WTC11 (cell line): ENCODE results near the gene TMEM154. TPM values are rescaled to one million over a fixed set of nuclear protein-coding genes. Genes with fewer than 3 reads are reported as not detected.

ENCODE experiments used
- ATAC-seq: fragments of 200-7000 bp; cut with Tn5 transposase; 2 replicates; pipeline ENCODE4 v1.10.0; 2021; ENCODE audit warnings: mild to moderate bottlenecking, moderate library complexity
- CTCF ChIA-PET: fragments of 300-600 bp; sonication (Branson Sonifier 250); formaldehyde crosslinking; loops from one replicate; lab custom pipeline; 2021; ENCODE audit warnings: antibody characterized with exemption; lab: Charles Lee
- POLR2A ChIA-PET: fragments of 350-600 bp; sonication (Branson Sonifier 250); formaldehyde crosslinking; loops from one replicate; lab custom pipeline; 2021; ENCODE audit warnings: antibody characterized with exemption; lab: Charles Lee
- DNase-seq: peaks from one replicate; pipeline ENCODE4 v3.0.0; 2021; ENCODE audit warnings: low spot score
- H3K27ac Mint-ChIP-seq: 2 replicates; pipeline ENCODE4 v1.8.0; 2021; ENCODE audit warnings: mixed read lengths
- H3K27me3 Mint-ChIP-seq: 2 replicates; pipeline ENCODE4 v1.8.0; 2021; ENCODE audit warnings: low read depth, mild to moderate bottlenecking, moderate library complexity, mixed read lengths
- H3K36me3 Mint-ChIP-seq: 2 replicates; pipeline ENCODE4 v1.8.0; 2021; ENCODE audit warnings: mixed read lengths
- H3K4me1 Mint-ChIP-seq: 2 replicates; pipeline ENCODE4 v1.8.0; 2022; ENCODE audit warnings: mixed read lengths
- H3K4me3 Mint-ChIP-seq: 2 replicates; pipeline ENCODE4 v1.8.0; 2021; ENCODE audit warnings: mild to moderate bottlenecking, moderate library complexity, mixed read lengths
- H3K9me3 Mint-ChIP-seq: 2 replicates; pipeline ENCODE4 v1.8.0; 2021; ENCODE audit warnings: mixed read lengths
- ATF3 ChIP-seq: sonication (generic); formaldehyde crosslinking; conservative IDR thresholded peaks from 2 replicates; pipeline ENCODE4 v1.8.1; 2022; ENCODE audit warnings: mild to moderate bottlenecking, missing genetic modification reagents
- CBFB ChIP-seq: sonication (generic); formaldehyde crosslinking; IDR thresholded peaks from 2 replicates; pipeline ENCODE4 v1.8.1; 2022; ENCODE audit warnings: mild to moderate bottlenecking, low read depth, missing genetic modification reagents
- FOXP1 ChIP-seq: sonication (generic); formaldehyde crosslinking; IDR thresholded peaks from 2 replicates; pipeline ENCODE4 v1.8.0; 2022; ENCODE audit warnings: missing genetic modification reagents, mild to moderate bottlenecking, moderate library complexity, borderline replicate concordance
- HMGA2 ChIP-seq: fragments of 250-450 bp; sonication (Bioruptor Pico); IDR thresholded peaks from 2 replicates; pipeline ENCODE4 v1.4.0; 2021; ENCODE audit warnings: mild to moderate bottlenecking, moderate library complexity
- MLX ChIP-seq: sonication (generic); formaldehyde crosslinking; IDR thresholded peaks from 2 replicates; pipeline ENCODE4 v1.8.1; 2023; ENCODE audit warnings: mild to moderate bottlenecking, missing genetic modification reagents, moderate library complexity
- NFE2L1 ChIP-seq: sonication (generic); formaldehyde crosslinking; IDR thresholded peaks from 2 replicates; pipeline ENCODE4 v1.8.1; 2023; ENCODE audit warnings: missing genetic modification reagents
- OVOL2 ChIP-seq: fragments of 250-450 bp; sonication (Bioruptor Pico); IDR thresholded peaks from 2 replicates; pipeline ENCODE4 v1.9.0; 2021; ENCODE audit warnings: mild to moderate bottlenecking, borderline replicate concordance
- TEAD1 ChIP-seq: sonication (generic); formaldehyde crosslinking; IDR thresholded peaks from 2 replicates; pipeline ENCODE4 v1.8.0; 2022; ENCODE audit warnings: mild to moderate bottlenecking, missing genetic modification reagents
- USF2 ChIP-seq: sonication (generic); formaldehyde crosslinking; IDR thresholded peaks from 2 replicates; pipeline ENCODE4 v1.8.1; 2023; ENCODE audit warnings: mild to moderate bottlenecking, missing genetic modification reagents, moderate library complexity
- ZNF423 ChIP-seq: fragments of 250-450 bp; sonication (Bioruptor Pico); IDR thresholded peaks from 2 replicates; pipeline ENCODE4 v2.1.2; 2022; ENCODE audit warnings: mild to moderate bottlenecking, moderate library complexity
- total RNA-seq: library from RNA; stranded (reverse); gene quantifications from 3 replicates; pipeline ENCODE4 v1.2.3, GENCODE V29; 2021
- TF ChIP-seq, protein P1 (sequence below): sonication (generic); formaldehyde crosslinking; IDR thresholded peaks from 2 replicates; pipeline ENCODE4 v1.8.0; 2022; ENCODE audit warnings: mild to moderate bottlenecking, missing genetic modification reagents
- TF ChIP-seq, protein P2 (sequence below): sonication (generic); formaldehyde crosslinking; IDR thresholded peaks from 2 replicates; pipeline ENCODE4 v1.8.1; 2023; ENCODE audit warnings: mild to moderate bottlenecking, missing genetic modification reagents, borderline replicate concordance
- TF ChIP-seq, protein P3 (sequence below): sonication (generic); formaldehyde crosslinking; IDR thresholded peaks from 2 replicates; pipeline ENCODE4 v1.8.0; 2023; ENCODE audit warnings: mild to moderate bottlenecking, missing genetic modification reagents
- TF ChIP-seq, protein P4 (sequence below): fragments of 250-450 bp; sonication (Bioruptor Pico); IDR thresholded peaks from 2 replicates; pipeline ENCODE4 v1.9.0; 2021; ENCODE audit warnings: mild to moderate bottlenecking

Gene TMEM154
- total RNA-seq, 1 experiment from 2014 or later = 2.1 TPM

DNA sequence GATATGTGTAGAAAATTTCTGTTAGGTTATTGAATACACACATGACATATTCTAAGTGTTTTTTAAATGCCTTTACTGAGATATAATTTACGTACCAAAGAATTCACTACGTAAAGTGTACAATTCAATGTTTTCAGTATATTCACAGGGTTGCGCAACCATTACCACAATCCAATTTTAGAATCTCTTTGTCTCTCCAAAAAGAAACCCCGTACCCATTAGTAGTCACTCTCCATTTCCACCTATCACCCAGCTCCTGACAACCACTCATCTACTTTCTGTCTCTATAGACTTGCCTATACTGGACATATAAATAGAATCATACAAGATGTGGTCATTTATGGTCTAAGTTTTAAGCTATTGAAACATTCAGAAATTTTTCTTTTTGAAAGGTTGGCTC is 90.9 kb downstream of the TMEM154 start:
- POLR2A ChIA-PET = no interaction called here
- H3K36me3 Mint-ChIP-seq = peaks cover 6% of the 10 kb centered on the region
- no peak for DNase-seq

GRCh38 chr4:152587127-152587526 is 92.7 kb downstream of the TMEM154 start:
- peaks cover 6% of the 10 kb centered on the region for H3K36me3 Mint-ChIP-seq
- ATAC-seq = no peak

More for the DNA sequence above, 90.9 kb downstream of the TMEM154 start:
- H3K9me3 Mint-ChIP-seq = peaks cover 14% of the 10 kb centered on the region
- no peak for TF ChIP-seq TEAD1 (CRISPR knock-in tag)
- TF ChIP-seq MLX (CRISPR knock-in tag) = no peak
- no peak for TF ChIP-seq HMGA2 (CRISPR knock-in tag)
- no peak for TF ChIP-seq CBFB (CRISPR knock-in tag)
- TF ChIP-seq OVOL2 (CRISPR knock-in tag) = no peak
- TF ChIP-seq, protein P1, sequence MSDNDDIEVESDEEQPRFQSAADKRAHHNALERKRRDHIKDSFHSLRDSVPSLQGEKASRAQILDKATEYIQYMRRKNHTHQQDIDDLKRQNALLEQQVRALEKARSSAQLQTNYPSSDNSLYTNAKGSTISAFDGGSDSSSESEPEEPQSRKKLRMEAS = no peak
- H3K27me3 Mint-ChIP-seq = no peaks in the 10 kb centered on the region
- H3K27ac Mint-ChIP-seq = no peak overlapping the region
- CTCF ChIA-PET = interaction anchor here (2.5 kb wide), 1 partner anchor 117 kb away, joined by 12 read pairs; no protein-coding TSS in a partner anchor
- peaks cover 13% of the 10 kb centered on the region for H3K4me1 Mint-ChIP-seq
- no peak overlapping the region for H3K4me3 Mint-ChIP-seq
- no peak for ATAC-seq

More at GRCh38 chr4:152587127-152587526, 92.7 kb downstream of the TMEM154 start:
- H3K27me3 Mint-ChIP-seq = no peaks in the 10 kb centered on the region
- TF ChIP-seq FOXP1 = no peak
- TF ChIP-seq, protein P2, sequence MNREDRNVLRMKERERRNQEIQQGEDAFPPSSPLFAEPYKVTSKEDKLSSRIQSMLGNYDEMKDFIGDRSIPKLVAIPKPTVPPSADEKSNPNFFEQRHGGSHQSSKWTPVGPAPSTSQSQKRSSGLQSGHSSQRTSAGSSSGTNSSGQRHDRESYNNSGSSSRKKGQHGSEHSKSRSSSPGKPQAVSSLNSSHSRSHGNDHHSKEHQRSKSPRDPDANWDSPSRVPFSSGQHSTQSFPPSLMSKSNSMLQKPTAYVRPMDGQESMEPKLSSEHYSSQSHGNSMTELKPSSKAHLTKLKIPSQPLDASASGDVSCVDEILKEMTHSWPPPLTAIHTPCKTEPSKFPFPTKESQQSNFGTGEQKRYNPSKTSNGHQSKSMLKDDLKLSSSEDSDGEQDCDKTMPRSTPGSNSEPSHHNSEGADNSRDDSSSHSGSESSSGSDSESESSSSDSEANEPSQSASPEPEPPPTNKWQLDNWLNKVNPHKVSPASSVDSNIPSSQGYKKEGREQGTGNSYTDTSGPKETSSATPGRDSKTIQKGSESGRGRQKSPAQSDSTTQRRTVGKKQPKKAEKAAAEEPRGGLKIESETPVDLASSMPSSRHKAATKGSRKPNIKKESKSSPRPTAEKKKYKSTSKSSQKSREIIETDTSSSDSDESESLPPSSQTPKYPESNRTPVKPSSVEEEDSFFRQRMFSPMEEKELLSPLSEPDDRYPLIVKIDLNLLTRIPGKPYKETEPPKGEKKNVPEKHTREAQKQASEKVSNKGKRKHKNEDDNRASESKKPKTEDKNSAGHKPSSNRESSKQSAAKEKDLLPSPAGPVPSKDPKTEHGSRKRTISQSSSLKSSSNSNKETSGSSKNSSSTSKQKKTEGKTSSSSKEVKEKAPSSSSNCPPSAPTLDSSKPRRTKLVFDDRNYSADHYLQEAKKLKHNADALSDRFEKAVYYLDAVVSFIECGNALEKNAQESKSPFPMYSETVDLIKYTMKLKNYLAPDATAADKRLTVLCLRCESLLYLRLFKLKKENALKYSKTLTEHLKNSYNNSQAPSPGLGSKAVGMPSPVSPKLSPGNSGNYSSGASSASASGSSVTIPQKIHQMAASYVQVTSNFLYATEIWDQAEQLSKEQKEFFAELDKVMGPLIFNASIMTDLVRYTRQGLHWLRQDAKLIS (CRISPR knock-in tag) = no peak
- TF ChIP-seq, protein P3, sequence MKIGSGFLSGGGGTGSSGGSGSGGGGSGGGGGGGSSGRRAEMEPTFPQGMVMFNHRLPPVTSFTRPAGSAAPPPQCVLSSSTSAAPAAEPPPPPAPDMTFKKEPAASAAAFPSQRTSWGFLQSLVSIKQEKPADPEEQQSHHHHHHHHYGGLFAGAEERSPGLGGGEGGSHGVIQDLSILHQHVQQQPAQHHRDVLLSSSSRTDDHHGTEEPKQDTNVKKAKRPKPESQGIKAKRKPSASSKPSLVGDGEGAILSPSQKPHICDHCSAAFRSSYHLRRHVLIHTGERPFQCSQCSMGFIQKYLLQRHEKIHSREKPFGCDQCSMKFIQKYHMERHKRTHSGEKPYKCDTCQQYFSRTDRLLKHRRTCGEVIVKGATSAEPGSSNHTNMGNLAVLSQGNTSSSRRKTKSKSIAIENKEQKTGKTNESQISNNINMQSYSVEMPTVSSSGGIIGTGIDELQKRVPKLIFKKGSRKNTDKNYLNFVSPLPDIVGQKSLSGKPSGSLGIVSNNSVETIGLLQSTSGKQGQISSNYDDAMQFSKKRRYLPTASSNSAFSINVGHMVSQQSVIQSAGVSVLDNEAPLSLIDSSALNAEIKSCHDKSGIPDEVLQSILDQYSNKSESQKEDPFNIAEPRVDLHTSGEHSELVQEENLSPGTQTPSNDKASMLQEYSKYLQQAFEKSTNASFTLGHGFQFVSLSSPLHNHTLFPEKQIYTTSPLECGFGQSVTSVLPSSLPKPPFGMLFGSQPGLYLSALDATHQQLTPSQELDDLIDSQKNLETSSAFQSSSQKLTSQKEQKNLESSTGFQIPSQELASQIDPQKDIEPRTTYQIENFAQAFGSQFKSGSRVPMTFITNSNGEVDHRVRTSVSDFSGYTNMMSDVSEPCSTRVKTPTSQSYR = no peak
- no peak for TF ChIP-seq ATF3 (CRISPR knock-in tag)
- TF ChIP-seq, protein P4, sequence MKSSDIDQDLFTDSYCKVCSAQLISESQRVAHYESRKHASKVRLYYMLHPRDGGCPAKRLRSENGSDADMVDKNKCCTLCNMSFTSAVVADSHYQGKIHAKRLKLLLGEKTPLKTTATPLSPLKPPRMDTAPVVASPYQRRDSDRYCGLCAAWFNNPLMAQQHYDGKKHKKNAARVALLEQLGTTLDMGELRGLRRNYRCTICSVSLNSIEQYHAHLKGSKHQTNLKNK (CRISPR knock-in tag) = no peak
- TF ChIP-seq NFE2L1 = no peak
- no peak for TF ChIP-seq USF2 (CRISPR knock-in tag)
- no peak for TF ChIP-seq ZNF423 (CRISPR knock-in tag)
- peaks cover 18% of the 10 kb centered on the region for H3K9me3 Mint-ChIP-seq
- H3K27ac Mint-ChIP-seq = no peak overlapping the region
- H3K4me1 Mint-ChIP-seq = peaks cover 13% of the 10 kb centered on the region
- DNase-seq = no peak
- CTCF ChIA-PET = no interaction called here
- no peak overlapping the region for H3K4me3 Mint-ChIP-seq
- POLR2A ChIA-PET = no interaction called here
